ENCODE measurements around the gene CHADL.
"Not testable (repeated sequence)": the region's sequence is repeated elsewhere in the genome, so short reads cannot be mapped to it uniquely, and the experiment has no call there.

CHADL gene

DNA sequence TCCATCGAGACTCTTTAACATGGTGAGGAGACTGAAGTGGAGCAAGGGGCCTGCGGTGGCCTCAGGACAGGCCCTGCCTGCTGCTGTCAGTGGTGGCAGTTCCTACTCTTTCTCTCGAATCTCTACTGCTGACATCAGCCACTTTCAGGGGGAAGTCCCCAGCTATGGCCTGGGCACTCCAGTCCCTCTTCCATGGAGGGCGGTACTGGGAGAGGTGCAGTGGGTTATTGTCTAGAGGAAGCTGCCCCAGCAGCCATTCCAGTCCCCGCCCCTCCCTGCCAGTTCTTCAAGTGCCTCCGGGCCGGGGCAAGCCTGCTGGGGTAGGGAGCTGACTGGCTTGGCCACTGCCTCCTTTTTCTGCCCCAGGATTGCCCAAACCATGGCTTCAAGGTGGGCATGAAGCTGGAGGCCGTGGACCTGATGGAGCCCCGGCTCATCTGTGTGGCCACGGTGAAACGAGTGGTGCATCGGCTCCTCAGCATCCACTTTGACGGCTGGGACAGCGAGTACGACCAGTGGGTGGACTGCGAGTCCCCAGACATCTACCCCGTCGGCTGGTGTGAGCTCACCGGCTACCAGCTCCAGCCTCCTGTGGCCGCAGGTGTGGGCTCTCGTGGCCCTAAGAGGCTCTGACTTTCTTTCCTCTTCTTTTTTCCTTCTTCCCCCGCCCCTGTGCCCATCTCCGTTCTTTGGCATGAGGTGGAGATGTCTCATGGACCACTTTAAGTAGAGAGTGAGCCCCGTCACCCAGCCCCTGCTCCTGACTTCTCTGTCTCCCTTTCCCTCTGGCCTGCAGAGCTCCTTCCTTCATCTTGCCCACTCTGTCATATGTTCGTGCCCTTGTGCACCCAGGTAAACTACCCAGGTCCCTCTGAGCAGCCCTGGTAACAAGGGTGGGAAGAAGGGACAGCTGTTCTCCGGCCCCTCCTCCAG lies 13.7 kb downstream of the CHADL start:
- DNase-seq, result no peak

- DNase-seq, result no peak
Observed at GRCh38 chr22:41223535-41223934, 17.2 kb downstream of the CHADL start.

- no peak for DNase-seq
Observed at GRCh38 chr22:41222846-41223507, 17.8 kb downstream of the CHADL start.

DNA sequence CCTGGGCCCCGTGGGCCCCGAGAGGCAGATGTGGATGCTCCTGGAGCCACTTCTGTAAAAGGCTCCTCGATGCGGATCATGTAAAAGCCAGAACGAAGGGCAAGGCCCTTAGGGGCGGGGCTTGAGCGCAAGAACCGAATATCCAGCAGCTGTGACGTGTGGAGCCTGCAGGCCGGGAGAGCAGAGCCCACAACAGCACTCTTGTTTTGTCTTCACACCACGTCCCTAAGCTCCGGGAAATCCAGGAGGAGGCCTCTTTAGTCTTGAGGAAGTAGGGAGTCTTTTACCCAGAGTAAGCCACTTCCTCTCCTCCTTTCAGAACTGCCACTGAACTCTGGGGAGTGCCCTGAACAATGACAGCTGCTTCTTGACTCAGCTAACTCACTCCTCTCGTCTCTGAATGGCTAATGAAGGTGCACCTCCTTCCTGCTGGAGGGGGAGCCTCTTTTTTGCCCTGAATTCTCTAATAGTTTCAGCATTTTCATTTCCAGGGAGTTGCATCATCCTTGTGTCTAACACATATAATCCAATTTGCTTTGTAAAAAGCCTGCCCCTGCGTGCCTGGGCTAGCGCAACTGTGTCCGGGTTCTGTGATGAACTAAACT lies 23.1 kb downstream of the CHADL start:
- peak; percentile 91 for DNase-seq

- DNase-seq, result no peak
Observed at GRCh38 chr22:41216984-41217383, 23.7 kb downstream of the CHADL start.

- no peak for DNase-seq
Observed at GRCh38 chr22:41215926-41216325, 24.8 kb downstream of the CHADL start.

- no peak for DNase-seq
Observed at GRCh38 chr22:41215409-41215808, 25.3 kb downstream of the CHADL start.

GRCh38 chr22:41206719-41207118 lies 34.0 kb downstream of the CHADL start:
- no peak for DNase-seq

DNA sequence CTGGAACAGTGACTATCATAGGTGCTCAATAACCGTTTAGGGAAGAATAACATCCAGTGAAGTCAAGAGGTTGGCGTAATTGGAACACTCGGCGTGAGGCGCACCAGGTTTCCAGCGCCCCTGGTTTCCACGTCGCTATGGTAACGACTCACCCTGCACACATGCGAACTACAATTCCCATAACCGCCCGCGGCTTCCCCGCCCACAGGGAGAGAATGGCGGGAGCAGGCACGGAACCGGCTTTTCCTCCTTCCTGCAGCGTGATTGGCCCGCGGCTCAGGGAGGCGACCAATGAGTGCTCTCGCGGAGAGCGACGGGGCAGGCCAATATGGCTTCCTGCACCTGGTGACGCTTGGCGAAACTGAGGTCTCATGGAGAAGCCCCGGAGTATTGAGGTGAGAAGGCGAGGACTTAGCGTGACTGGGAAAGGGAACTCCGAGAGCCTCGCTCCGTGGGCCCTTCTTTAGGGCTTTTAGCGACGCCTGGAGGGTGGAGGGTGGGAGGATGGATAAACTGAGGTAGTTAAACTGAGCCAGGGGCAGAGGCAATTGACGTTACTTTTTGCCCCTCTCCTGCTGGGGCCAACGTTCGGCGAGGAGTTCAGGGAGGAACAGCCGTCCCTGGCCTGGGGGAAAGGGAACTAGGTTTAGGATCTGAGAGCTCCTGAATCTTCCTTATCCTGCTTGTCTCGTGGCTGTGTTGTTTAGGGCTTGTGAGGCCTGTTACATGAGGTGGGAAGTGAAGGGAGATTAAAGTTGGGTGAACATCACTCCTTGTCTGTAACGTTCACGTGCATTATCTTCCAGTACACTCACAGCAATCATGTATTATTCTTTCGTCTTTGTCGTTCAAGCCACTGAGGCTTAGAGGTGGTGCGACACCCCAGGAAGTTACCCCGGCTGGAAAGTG lies 35.5 kb downstream of the CHADL start, which contains the start of gene L3MBTL2:
TSS of gene L3MBTL2 (plus strand) at position 321 of the 909 bp plus-strand sequence. CDS start at position 372, 51 bp downstream.
- DNase-seq, result peak; percentile 69

GRCh38 chr22:41204066-41204465 lies 36.7 kb downstream of the CHADL start:
- no peak for DNase-seq

GRCh38 chr22:41203118-41203517 lies 37.6 kb downstream of the CHADL start:
- no peak for DNase-seq

- no peak for DNase-seq
Observed at GRCh38 chr22:41201141-41201540, 39.6 kb downstream of the CHADL start.

DNA sequence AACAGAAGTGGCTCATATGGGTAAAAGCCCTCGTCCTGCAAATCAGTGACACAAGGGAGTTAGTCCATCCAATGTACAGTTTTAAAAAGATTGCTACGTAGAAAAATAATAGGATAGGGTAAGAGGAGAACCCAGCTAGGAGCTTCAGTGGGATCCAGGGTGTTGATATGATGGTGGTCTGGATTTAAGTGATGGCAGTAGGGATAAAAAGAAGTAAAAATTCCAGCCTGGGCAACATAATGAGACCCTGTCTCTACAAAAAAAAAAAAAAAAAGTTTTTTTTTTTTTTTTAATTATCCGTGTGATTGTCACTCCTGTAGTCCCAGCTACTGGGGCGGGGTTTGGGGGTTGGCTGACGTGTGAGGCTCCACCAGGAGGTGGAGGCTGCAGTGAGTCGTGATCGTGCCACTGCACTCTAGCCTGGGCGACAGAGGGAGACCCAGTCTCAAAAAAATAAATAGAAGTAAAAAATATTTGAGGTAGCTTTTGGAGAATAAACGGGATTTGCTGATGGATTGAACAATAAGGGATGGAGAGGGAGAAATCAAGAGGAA lies 42.6 kb downstream of the CHADL start:
- no peak for DNase-seq

GRCh38 chr22:41197038-41197972 lies 43.4 kb downstream of the CHADL start:
- no peak for DNase-seq

DNA sequence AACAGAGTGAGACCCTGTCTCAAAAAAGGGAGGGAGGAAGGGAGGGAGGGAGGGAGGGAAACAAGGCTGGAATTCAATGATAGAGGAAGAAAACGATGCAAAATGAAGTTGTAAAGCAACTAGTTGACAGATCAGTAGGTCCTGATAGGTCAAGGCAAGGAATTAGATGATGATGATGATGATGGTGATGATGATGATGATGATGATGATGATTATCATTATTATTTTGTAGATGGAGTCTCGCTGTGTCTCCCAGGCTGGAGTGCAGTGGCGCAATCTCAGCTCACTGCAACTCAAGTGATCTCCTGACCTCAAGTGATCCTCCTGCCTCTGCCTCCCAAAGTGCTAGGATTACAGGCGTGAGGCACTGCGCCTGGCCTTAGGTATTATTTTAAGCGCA lies 46.9 kb downstream of the CHADL start:
- no peak for DNase-seq

GRCh38 chr22:41191467-41191866 lies 49.3 kb downstream of the CHADL start:
- no peak for DNase-seq

DNA sequence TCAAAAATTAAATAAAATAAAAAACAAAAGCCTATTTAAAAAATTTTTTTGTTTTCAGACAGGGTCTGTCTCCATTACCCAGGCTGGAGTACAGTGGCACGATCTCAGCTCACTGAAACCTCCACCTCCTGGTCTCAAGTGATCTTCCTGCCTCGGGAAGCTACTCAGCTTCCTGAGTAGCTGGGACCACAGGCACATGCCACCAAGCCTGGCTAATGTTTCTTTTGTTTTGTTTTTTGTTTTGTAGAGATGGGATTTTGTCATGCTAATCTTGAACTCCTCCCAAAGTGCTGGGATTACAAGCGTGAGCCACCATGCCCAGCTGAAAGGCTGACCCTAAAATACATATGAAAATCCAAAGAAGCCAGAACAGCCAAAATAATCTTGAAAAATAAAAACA lies 56.1 kb downstream of the CHADL start:
- no peak for DNase-seq

DNA sequence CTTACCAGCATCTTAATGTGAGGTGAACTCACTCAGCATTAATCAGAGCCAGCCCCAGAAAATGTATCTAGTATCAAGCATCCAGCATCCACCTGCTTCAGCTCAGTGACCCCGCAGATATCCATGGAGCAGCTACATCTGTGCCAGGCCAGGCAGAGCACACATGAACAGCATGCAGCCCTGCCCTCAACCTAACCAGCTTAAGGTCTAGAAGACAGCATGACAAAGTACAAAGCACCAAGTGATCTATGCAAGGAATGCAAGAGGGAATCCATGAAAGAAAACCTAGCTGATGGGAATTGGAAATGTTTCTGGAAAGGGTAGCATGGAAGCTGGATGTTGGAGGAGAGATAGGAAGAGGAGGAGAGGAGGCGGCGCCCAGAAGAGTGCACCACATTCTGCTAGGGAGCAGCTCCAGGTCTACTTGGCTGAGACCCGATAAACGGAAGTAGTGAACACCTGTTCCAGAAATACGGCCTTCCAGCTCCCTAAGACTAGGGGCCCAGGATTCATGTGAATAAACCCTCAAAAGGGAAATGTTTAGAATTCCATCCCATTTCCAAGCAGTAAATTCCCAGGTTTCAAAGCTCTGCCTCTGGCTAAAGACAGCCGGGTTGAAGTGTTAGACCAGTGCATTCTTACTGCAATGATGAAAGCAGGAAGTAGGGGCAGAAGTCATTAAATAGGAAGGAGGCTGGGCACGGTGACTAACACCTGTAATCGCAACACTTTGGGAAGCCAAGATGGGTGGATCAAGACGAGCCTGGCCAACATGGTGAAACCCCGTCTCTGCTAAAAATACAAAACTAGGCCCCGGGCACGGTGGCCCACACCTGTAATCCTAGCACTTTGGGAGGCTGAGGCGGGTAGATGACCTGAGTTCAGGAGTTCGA lies 59.1 kb downstream of the CHADL start:
- no peak for DNase-seq

- DNase-seq, result no peak
Observed at GRCh38 chr22:41180926-41181325, 59.8 kb downstream of the CHADL start.

GRCh38 chr22:41180362-41180761 lies 60.4 kb downstream of the CHADL start:
- DNase-seq, result not testable (repeated sequence)
